Endodermal cell (in vitro differentiated cells): ENCODE results near the gene DHRS2. TPM values are rescaled to one million over a fixed set of nuclear protein-coding genes. Genes with fewer than 3 reads are reported as not detected.

ENCODE experiments used
- DNase-seq: peaks from one replicate; pipeline ENCODE4 v3.0.0-alpha.2; 2017
- H3K27ac ChIP-seq: 2 replicates; pipeline ENCODE4 v1.5.1; 2013; ENCODE audit warnings: mild to moderate bottlenecking, low read depth, low read length, moderate library complexity
- H3K27me3 ChIP-seq: 2 replicates; pipeline ENCODE4 v1.6.1; 2013; ENCODE audit warnings: mild to moderate bottlenecking, low read length, moderate library complexity; ENCODE audit not compliant: insufficient read depth, control insufficient read depth, poor library complexity, severe bottlenecking
- H3K36me3 ChIP-seq: 2 replicates; pipeline ENCODE4 v1.7.0; 2013; ENCODE audit warnings: mild to moderate bottlenecking, low read length, moderate library complexity; ENCODE audit not compliant: control insufficient read depth, insufficient read depth
- H3K4me1 ChIP-seq: one replicate; pipeline ENCODE4 v1.7.0; 2013; ENCODE audit warnings: low read length; ENCODE audit not compliant: control insufficient read depth, insufficient read depth
- H3K4me3 ChIP-seq: 2 replicates; pipeline ENCODE4 v1.5.1; 2013; ENCODE audit warnings: mild to moderate bottlenecking, low read length, moderate library complexity
- H3K9ac ChIP-seq: 2 replicates; pipeline ENCODE4 v1.6.1; 2013; ENCODE audit warnings: mild to moderate bottlenecking, low read length, moderate library complexity; ENCODE audit not compliant: poor library complexity, severe bottlenecking; ENCODE audit errors: extremely low read depth
- H3K9me3 ChIP-seq: 2 replicates; pipeline ENCODE4 v1.6.1; 2013; ENCODE audit warnings: mild to moderate bottlenecking, low read length, moderate library complexity; ENCODE audit not compliant: control insufficient read depth
- H3K27ac Mint-ChIP-seq: 2 replicates; pipeline ENCODE4 v1.8.0; 2020; ENCODE audit warnings: mixed read lengths
- H3K27me3 Mint-ChIP-seq: 2 replicates; pipeline ENCODE4 v1.8.0; 2021; ENCODE audit warnings: mild to moderate bottlenecking, mixed read lengths; ENCODE audit not compliant: insufficient read depth
- H3K36me3 Mint-ChIP-seq: 2 replicates; pipeline ENCODE4 v1.8.0; 2020; ENCODE audit warnings: low read depth, mixed read lengths
- H3K4me1 Mint-ChIP-seq: 2 replicates; pipeline ENCODE4 v1.8.0; 2020; ENCODE audit warnings: mixed read lengths
- H3K4me3 Mint-ChIP-seq: 2 replicates; pipeline ENCODE4 v1.8.0; 2020; ENCODE audit warnings: mild to moderate bottlenecking, moderate library complexity, mixed read lengths
- H3K9me3 Mint-ChIP-seq: 2 replicates; pipeline ENCODE4 v1.8.0; 2020; ENCODE audit warnings: mild to moderate bottlenecking, mixed read lengths
- CTCF ChIP-seq: fragments of 200-600 bp; sonication (generic); conservative IDR thresholded peaks from 2 replicates; pipeline ENCODE4 v1.5.0; 2021; ENCODE audit warnings: antibody characterized with exemption, mild to moderate bottlenecking
- WGBS, 2 experiments: methylation state at CpG; one replicate each; pipeline versions ENCODE4 v1.1.5 to v1.1.7; 2013; ENCODE audit warnings: missing lambda C conversion rate in 2 of 2, mixed read lengths in 1 of 2; ENCODE audit not compliant: insufficient coverage in 1 of 2, insufficient read length in 1 of 2; 5-methylcytosine and 5-hydroxymethylcytosine counted together
- total RNA-seq, 2 donors: library from RNA; stranded (reverse); fragmentation: NEBNext Ultra II Directional in 1 of 2; extraction: Animal tissue kit (Norgen Biotek cat#: 25700) in 1 of 2; gene quantifications; 2 replicates in 1 of 2; 3 replicates in 1 of 2; pipeline ENCODE4 v1.2.1, GENCODE V29; 2021

DHRS2 gene
- total RNA-seq, 2 donors from 2014 or later: 0.66 to 1.2 TPM

GRCh38 chr14:23610090-23610814 lies 25.9 kb upstream of the DHRS2 start:
- Mint-ChIP-seq H3K4me3 (no peak overlapping the region), H3K36me3 (no peaks in the 10 kb centered on the region), H3K4me1 (peaks cover 29% of the 10 kb centered on the region), H3K27me3 (peaks cover 9% of the 10 kb centered on the region), H3K9me3 (peaks cover 16% of the 10 kb centered on the region), H3K27ac (no peak overlapping the region)
- no peak for TF ChIP-seq CTCF
- Histone ChIP-seq H3K36me3 (no peaks in the 10 kb centered on the region), H3K9me3 (peaks cover 10% of the 10 kb centered on the region), H3K27me3 (no peaks in the 10 kb centered on the region), H3K27ac (no peak overlapping the region), H3K9ac (no peak overlapping the region), H3K4me1 (peaks cover 8% of the 10 kb centered on the region), H3K4me3 (no peak overlapping the region)
- WGBS, 2 experiments: 78% methylated on average over 2 of the region's 2 CpGs; no CpG with 5 or more reads in 1 of the 2 experiments
- DNase-seq: no peak

GRCh38 chr14:23610815-23611289 lies 25.3 kb upstream of the DHRS2 start:
- Mint-ChIP-seq H3K27ac (no peak overlapping the region), H3K27me3 (peaks cover 9% of the 10 kb centered on the region), H3K9me3 (peaks cover 16% of the 10 kb centered on the region), H3K4me1 (peaks cover 28% of the 10 kb centered on the region), H3K4me3 (no peak overlapping the region), H3K36me3 (no peaks in the 10 kb centered on the region)
- H3K27me3 ChIP-seq: no peaks in the 10 kb centered on the region
- no peak overlapping the region for H3K9ac ChIP-seq
- WGBS, 2 experiments: 52 to 62% methylated on average over 4 of the region's 4 CpGs
- no peak overlapping the region for H3K4me3 ChIP-seq
- peaks cover 10% of the 10 kb centered on the region for H3K9me3 ChIP-seq
- no peak for TF ChIP-seq CTCF
- peaks cover 8% of the 10 kb centered on the region for H3K4me1 ChIP-seq
- H3K36me3 ChIP-seq: no peaks in the 10 kb centered on the region
- H3K27ac ChIP-seq: no peak overlapping the region
- no peak for DNase-seq

GRCh38 chr14:23612354-23612732 lies 23.8 kb upstream of the DHRS2 start:
- no peak overlapping the region for H3K9ac ChIP-seq
- H3K27ac ChIP-seq: no peak overlapping the region
- no peaks in the 10 kb centered on the region for H3K36me3 Mint-ChIP-seq
- no peaks in the 10 kb centered on the region for H3K36me3 ChIP-seq
- no peak overlapping the region for H3K4me3 Mint-ChIP-seq
- DNase-seq: no peak
- peaks cover 27% of the 10 kb centered on the region for H3K4me1 Mint-ChIP-seq
- H3K27ac Mint-ChIP-seq: no peak overlapping the region
- no peak for TF ChIP-seq CTCF
- peaks cover 16% of the 10 kb centered on the region for H3K9me3 Mint-ChIP-seq
- H3K4me1 ChIP-seq: peaks cover 10% of the 10 kb centered on the region
- no peak overlapping the region for H3K4me3 ChIP-seq
- WGBS, 2 experiments: 85 to 90% methylated on average over 2 to 4 of the region's 4 CpGs
- peaks cover 10% of the 10 kb centered on the region for H3K9me3 ChIP-seq
- H3K27me3 ChIP-seq: no peaks in the 10 kb centered on the region
- peaks cover 3% of the 10 kb centered on the region for H3K27me3 Mint-ChIP-seq
